LHCN-M2 (cell line): ENCODE measurements around the gene LRGUK. TPM values are rescaled to one million over a fixed set of nuclear protein-coding genes. Genes with fewer than 3 reads are reported as not detected.
"Not testable (repeated sequence)": the region's sequence is repeated elsewhere in the genome, so short reads cannot be mapped to it uniquely, and the experiment has no call there.

Source experiments
- DNase-seq: peaks from one replicate; pipeline ENCODE4 v3.0.0-alpha.2; 2012; ENCODE audit warnings: low read depth
- polyA plus RNA-seq: library from polyadenylated mRNA; unstranded; fragments of >200 nt; gene quantifications from one replicate; pipeline ENCODE4 v1.2.1, GENCODE V29; 2012; ENCODE audit warnings: missing spikeins
- total RNA-seq: library from RNA; depleted of rRNA; stranded (reverse); fragments of >200 nt; gene quantifications from 2 replicates; pipeline ENCODE4 v1.2.3, GENCODE V29; 2014; rRNA removed

Gene LRGUK, protein sequence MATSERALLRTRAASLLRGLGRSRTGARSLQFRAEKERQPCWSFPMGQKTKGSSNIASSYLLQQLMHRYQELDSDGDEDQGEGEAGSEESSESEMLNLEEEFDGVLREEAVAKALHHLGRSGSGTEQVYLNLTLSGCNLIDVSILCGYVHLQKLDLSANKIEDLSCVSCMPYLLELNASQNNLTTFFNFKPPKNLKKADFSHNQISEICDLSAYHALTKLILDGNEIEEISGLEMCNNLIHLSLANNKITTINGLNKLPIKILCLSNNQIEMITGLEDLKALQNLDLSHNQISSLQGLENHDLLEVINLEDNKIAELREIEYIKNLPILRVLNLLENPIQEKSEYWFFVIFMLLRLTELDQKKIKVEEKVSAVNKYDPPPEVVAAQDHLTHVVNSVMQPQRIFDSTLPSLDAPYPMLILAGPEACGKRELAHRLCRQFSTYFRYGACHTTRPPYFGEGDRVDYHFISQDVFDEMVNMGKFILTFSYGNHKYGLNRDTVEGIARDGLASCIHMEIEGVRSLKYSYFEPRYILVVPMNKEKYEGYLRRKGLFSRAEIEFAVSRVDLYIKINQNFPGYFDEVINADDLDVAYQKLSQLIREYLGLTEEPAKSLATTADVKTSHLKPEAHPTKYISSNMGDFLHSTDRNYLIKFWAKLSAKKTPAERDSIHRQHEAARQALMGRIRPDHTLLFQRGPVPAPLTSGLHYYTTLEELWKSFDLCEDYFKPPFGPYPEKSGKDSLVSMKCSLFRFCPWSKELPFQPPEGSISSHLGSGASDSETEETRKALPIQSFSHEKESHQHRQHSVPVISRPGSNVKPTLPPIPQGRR
- 0.23 and 0.83 TPM in 2 replicates for total RNA-seq
- polyA plus RNA-seq, result 0.11 TPM

DNA sequence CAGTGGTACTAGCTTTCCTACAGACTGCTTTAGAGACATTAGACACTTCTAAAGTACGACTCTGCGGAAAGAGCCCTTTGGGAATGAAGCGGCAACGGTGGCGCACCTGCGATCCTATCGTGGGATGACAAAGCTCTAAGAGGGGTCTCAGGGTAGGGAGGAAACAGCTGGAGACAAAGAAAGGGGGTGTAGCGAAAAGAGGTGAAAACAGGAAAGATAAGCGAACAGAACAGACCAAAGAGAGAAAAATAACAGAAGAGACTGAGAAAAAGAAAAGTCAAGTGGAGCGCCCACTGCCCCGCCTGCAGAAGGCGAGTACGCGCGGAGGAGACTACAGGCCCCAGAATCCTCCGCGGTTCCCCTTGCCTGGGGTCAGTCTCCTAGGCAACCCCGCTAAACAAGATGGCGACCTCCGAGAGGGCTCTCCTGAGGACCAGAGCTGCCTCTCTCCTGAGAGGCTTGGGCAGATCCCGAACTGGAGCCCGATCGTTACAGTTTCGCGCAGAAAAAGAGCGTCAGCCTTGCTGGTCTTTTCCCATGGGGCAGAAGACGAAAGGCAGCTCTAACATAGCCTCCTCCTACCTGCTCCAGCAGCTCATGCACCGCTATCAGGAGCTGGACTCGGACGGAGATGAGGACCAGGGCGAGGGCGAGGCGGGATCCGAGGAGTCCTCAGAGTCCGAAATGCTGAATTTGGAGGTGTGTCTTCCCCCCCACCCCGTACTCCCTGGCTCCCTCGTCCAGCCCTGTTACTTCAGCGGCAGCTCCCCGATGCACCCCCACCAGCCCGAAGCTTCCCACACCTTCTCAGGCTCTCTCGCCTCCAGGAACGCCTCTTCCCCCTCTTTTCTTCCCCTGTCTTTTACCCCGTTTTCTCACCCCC lies at the start of gene LRGUK:
Gene LRGUK (plus strand): TSS at position 375 of the 883 bp plus-strand sequence. CDS start 28 bp downstream, at position 403.
- peak; percentile 80 for DNase-seq

DNA sequence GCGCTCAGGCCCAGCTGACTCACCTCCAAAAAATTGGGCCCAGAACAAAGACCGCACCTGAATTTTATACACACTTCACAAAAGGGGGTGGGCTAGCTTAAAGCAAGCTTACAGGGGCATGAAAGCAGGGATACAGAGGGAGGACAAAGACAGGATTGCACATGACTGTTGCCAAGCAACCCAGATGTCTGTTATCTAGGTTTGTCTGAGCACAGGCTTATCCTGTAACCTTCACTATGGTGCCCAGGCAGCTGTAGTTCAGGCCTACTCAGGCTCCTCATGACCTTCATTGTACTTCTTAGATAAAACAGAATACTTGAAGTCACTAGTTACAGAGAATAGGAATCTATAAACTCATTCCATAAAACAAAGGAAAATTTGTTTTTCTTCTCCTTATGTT lies 49.6 kb upstream of the LRGUK start:
- DNase-seq, result not testable (repeated sequence)

DNA sequence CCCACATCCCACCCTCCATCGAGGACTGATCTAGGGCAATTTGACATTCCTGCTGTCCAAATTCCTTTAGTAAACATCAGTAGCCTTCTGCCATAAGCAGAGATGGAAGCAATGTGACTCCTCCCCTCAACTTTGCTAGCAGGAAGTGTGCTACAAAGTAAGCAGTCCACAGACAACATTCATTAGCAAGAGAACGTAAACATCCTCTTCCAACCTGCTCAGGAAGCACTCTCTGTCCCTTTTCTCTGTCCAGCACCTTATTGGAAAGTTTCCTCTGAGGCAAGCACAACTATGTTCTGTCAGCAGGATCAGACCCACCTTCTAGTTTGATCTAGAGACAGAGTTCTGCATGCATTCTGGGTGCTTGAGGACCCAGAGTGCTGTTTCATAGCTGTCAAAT lies 48.1 kb upstream of the LRGUK start:
- no peak for DNase-seq

DNA sequence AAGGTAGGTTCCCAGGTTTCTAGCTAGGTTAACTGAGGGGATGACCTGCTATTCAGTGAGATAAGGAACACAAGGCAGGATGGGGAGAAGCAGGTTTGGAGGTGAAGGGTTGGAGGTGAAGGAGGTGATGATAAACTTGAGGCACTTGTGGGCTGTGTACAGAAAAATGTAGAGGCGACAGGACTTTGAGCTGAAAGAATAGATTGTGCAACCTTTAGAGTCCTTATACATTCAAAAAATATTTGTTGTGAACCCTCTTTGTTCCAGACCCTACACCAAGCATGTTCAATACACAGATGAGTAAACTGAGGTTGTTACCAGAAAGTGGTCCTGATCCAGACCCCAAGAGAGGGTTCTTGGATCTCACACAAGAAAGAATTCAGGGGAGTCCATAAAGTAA lies 45.4 kb upstream of the LRGUK start:
- no peak for DNase-seq

DNA sequence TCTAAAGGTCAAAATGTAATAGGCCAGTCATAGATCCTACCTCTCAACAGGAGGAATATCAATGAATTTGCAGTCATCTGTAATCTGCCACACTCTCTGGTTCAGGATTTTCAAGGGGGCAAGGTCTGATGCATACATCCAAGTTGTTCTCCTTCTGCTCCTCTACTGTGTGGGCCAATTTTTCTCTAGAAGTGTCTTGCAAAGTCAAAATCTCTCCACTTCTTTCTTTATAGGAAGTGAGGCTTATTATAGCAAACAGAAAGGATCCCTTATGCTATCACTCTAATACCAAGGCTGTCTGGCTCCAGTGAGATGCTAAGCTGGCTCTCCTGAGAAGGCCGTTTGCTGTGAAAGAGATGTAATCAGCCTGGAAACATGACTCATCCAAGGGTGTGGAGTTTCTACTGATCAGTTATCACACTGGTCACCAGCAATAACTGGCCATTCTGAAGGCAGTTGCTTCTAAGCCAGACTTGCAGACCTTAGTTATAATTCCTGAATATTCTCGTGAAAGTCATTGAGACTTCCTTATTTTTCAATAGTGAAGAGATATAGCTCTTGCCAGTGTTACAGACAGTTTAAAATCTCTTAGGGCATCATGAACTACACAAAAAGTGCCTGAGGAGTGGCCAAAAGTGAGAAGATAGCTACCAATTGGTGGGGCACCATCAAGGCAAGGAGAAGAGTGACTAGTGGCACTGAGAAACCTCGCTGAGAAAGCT lies 43.2 kb upstream of the LRGUK start:
- DNase-seq, result peak; percentile 45

DNA sequence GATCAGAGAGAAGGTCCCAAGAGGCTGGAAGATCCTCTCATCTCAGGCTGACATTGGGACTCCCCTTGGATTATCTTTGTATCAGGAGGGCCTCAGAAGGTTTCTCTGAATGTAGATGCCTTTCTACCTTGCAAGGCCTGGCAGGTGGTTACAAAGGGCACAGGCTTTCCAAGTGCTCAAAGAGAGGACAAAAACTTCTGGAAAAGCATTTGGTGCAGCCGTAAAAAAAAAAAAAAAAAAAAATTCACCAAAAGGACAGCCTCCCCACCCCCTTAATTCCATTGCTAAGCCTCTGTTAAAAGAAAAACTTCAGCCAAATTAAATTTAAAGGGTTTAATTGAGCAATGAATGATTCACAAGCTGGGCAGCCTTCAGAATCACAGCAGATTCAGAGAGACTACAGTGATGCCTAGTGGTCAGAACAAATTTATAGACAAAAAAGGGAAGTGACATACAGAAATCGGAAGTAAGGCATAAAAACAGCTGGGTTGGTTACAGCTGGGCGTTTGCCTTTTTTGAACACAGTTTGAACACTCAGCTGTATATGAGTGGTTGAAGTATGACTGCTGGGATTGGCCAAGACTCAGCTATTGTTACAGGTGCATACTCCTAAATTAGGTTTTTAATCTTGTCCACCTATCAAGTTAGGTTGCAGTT lies 42.5 kb upstream of the LRGUK start:
- DNase-seq, result no peak

DNA sequence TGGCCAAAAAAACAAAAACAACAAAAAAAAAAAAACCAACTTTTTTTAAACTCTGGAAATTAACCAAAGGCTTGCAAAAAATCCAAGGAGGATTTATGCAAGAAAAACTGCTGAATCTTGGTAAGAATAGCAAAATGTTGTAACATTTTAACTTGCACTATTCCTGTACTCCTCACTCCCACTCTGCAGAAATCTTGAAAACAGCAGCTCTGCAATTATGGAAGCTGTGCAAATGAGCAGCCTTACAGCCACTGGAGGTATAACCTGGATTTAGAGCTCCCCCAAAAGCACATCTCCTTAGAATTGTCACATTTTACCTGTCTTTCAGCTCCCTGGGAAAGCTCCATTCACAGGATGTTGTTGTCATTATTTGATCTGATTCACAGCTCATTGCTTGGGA lies 41.8 kb upstream of the LRGUK start:
- no peak for DNase-seq

DNA sequence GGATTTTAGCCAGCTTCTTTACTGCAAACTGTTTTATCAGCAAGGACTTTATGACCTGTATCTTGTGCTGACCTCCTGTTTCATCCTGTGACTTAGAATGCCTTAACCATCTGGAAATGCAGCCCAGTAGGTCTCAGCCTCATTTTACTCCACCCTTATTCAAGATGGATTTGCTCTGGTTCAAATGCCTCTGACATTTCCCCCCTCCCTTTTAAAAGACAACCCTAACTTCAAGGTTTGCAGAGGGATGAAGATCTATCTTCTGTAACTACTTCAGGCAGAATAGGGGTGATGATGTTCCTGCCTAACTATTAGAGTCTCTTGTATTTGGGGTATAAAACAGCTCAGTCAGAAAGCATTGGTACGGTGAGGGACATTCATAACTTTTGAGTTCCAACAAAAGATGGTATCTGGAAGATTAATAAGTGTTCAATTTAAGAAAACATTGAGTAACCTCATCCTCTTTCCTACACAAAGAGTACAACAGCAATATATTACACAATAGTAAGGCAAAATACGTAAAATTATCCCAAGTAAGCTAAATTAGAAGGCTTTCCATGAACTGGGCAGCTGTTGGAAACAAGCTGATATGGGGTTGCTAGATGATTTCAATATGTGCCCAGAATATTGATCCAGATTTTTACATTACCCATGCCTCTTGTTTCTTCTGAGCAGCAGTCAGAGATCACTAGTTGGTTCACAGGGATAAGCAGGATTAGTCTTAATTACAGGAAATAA lies 40.0 kb upstream of the LRGUK start:
- DNase-seq, result no peak

DNA sequence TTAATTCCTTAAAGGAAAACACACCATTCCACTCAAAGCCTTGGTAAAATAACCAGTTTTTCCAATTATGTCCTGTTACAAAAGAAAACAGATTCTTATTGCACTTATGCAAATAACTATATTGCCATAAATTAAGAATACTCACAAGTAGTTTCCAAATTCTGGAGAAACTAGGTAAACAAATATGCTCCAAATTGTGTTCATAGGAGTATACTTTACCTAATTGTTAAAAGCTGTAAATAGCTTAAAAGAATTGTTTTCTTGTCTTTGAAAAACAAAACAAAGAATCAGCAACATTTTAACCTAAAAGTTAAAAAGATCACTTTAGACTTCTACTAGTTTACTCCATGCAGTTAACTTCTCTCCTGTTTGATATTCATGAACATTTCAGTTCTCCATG lies 38.9 kb upstream of the LRGUK start:
- no peak for DNase-seq

DNA sequence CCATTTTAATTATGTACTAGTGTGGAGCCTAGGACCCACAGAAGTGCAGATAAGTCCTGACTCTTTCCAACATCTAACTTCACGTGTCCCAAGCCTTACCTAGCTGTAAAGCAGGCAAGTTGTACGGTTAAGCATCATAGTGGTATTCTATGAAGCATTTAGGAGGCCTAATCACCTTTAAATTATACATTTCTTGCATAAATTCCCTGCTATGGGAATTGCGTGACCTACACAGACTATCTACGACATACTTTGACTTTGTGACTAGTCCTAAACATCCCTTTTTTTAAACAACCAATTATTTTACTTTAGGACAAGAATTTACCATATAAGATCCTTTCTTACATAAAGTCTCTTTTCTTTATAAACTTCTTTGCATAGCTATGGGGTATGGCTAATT lies 37.7 kb upstream of the LRGUK start:
- DNase-seq, result peak; percentile 36

DNA sequence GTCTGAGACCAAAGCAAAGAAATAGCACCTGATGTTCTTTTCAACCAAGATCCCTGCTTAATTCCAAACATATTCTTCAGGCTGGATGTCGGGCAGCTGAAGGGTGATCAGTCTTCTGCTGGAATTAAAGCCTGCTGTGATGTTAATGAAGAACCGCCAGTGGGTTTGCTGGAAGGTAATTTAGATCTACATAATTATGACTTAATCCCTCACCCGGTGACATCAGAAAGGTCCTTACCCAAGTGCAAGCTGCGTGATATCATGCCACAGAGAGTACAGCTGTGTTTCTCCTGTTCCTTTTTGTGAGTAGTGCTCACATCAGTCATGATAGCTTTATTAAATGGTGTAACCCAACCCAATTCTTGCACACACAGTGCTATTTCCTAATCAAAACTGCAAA lies 29.1 kb upstream of the LRGUK start:
- DNase-seq, result no peak

DNA sequence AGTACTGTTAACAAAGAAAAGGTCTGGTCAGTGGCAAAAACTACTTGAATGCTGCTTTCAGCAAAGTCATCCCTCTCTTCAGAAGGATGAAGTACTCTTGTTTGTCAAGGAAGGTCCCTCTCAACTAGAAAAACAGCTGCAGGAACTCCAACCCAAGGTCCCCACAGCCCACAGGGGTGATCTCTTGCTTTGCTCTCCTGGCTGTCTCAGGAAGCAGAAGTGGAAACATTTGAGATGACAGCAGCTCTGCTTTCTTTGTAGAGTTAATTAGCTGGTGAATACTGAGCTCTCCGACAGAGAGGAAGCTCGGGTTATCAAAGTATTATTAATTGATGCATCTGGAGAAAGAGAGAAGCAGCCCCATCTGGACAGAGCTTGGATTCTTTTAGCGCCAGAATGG lies 25.4 kb upstream of the LRGUK start:
- no peak for DNase-seq

DNA sequence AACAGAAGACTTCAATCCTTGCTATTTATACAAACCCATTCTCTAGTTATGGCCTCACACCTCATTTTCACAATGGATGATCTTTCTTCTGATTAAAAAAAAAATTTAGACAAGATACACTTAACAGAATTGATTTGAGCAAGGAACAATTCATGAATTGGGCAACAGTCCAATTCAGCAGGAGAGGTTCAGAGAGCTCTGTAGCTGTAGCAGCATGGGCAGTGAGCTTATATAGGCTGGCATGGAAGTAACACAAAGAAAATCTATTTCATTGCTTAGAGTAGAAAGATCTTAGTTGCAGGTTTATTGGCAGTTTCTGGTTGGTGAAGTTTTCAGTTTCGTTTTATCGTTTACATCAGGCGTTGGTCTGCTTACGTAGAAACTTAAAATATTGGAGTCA lies 23.0 kb upstream of the LRGUK start:
- DNase-seq, result no peak

DNA sequence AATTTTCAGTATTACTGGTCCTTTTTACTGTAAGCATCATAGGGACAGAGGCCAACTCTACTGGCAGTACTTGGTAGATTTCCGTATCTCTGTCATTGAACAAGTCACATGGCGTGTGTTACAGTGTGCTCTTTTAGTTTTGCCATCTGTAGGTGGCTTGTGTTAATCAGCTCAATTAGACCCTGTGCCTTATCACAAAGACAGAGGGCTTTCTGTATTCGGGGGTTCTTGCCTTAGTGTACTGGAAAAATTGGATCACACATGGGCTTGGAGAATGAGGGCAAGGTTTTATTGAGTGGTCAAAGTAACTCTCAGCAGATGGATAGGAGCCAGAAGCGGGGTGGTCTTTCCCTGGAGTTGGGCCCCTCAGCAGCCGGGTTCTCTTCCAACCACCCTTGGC lies 21.3 kb upstream of the LRGUK start:
- no peak for DNase-seq

DNA sequence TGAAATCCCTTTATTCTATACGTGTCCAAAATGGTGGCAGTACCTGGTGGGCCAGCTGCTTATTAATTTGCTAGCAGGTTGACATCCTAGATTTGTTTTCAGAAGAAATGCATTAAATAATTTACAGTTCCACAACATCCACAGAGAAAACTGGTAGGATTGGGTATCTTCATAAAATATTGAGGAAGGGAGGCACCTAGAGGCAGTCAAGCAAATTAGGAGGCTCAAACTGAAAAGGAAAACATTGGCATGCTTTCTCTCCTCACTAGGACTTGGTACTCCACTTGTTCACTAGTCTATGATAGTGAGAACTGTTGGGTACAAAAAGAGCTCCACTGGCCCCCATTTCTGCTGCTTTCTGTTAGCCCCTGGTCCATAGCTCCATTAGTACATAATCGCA lies 18.3 kb upstream of the LRGUK start:
- DNase-seq, result no peak

DNA sequence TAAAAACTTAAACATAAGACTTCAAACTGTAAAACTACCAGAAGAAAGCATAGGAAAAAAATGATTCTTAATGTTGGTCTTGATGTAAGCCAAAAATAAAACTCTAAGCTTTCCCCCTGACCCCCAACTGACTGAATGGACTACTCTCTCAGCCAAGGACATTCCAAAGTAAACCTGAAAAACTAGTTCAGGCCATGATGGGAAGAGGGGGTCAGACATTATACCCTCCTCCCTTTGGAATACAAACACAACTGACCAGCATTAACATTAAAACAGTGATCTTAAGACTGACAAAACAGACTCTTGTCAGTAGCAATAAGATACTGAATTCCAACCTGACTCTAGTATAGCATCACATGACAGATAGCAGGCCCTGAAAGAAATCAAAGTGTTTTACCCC lies 13.5 kb upstream of the LRGUK start:
- DNase-seq, result no peak

DNA sequence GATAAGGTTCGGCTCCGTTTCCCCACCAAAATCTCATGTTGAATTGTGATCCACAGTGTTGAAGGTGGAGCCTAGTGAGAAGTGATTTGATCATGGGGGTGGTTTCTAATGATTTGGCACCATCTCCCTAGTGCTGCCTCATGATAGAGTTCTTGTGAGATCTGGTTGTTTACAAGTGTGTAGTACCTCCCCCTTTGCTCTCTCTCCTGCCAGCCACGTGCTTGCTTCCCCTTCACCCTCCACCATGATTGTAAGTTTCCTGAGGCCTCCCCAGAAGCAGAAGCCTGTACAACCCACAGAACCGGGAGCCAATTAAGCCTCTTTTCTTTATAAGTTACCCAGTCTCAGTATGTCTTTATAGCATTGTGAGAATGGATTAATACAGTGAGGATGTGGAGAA lies 12.1 kb upstream of the LRGUK start:
- no peak for DNase-seq

DNA sequence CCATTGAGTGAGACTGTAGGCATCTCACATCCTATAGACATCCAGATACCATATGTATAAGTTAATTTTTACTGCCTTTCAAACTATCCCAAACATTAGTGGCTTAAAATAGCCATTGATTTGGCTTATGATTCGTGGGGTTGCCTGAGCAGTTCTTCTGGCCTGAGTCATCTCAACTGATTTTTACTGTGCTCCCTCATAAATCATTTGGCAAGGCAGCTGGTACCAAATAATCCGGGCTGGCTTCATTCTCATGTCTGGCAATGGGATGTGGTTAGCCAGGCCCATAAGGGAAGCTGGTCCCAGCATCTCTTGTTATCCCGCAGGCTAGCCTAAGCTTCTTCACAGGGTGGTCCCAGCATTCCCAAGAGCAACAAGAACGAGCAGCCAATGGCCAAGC lies 6.7 kb upstream of the LRGUK start:
- peak; percentile 97 for DNase-seq

DNA sequence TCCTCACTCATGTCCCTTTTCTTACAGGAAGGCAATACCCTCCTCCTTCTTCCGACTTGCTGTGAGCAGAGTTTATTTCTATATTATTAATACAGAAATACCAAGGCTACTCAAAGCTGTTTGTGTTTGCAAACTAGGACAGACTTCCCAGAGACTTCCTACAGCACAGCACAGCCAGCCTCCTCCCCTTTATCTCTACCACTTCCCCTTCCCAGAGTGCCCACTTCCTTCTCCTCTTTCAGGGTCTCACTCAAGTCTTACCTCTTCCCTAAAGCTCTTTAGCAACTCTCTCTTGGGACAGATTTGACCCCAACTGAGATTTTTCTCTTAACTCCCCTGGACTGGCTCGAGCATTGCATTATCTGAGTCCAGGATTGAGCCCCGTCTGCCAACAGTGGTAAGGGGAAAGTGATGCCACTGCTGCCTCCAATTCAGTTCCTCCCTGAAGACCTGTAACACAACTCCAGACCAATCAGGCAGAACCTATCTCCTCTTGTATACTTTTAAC lies 5.5 kb upstream of the LRGUK start:
- no peak for DNase-seq

DNA sequence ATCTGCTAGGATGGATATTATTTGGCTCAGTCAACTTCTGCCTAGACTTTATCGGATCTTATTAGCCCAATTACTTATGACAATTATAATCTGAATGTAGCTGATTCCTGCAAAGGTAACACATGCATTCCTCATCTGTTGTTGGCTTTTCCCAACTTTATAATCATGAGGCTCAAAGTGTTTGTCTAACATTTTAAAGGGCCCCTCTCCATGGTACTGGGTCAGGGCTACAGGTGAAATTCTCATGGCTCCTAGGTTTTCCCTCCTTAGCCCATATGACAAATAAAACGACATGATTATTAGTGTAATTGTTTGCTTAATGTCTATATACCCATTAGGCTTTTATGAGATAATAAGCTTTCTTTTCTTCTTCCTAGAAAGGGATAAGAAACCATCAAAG lies 4.2 kb upstream of the LRGUK start:
- no peak for DNase-seq
